Measurements from ENCODE around the gene MKS1.

The MKS1 gene

DNA sequence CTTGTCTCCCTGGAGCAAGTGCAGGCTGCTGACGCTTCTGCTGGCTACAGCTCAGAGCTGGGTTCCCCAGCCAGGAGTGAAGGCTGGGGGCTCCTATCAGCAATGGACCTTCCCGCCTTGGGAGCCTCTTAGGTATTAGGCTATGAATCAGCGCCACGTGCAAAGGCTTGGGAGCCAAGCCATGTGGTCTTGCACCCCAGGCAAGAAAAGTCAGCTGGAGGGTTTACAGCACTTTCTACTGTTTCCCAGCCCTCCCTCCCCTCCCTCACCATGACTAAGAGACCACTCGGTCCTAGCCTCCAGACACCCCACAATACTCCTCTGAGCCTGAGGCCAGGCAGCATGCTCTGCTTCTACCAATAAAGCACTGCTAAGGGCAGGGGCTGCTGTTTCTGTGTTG is 14.3 kb downstream of the MKS1 start:
- DNase-seq (ENCODE audit: low read depth in 1 of 2, low spot score in 1 of 2) = no peak

- DNase-seq (ENCODE audit: low read depth in 1 of 2, low spot score in 1 of 2) = no peak
These were observed 16.2 kb downstream of the MKS1 start for GRCh38 chr17:58202859-58203258.

GRCh38 chr17:58200024-58200633 is 18.9 kb downstream of the MKS1 start:
- peak; percentile 23 to 32 for DNase-seq (ENCODE audit: low read depth in 1 of 2, low spot score in 1 of 2)

DNA sequence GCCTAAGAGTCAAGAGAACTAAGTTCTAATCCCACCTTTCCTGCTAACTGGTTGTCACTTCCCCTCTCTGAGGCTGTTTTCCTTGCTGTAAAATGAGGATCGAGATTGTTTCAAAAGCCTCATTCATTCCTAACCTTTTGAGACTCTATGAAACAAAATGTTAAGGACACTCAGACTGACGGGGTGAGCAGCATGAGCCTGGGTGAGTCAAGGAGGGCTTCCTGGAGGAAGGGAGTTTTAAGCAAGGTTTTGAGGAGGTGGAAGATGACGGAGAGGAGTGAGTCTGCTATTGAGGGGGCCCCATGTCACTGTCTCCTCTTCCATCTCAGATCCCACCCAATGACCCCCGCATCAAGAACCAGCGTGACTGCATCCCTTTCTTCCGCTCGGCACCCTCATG is 22.4 kb downstream of the MKS1 start:
- no peak for DNase-seq (ENCODE audit: low read depth in 1 of 2, low spot score in 1 of 2)

- DNase-seq (ENCODE audit: low read depth in 1 of 2, low spot score in 1 of 2) = no peak
These were observed 23.4 kb downstream of the MKS1 start for GRCh38 chr17:58195518-58196123.

- DNase-seq (ENCODE audit: low read depth in 1 of 2, low spot score in 1 of 2) = no peak
These were observed 25.3 kb downstream of the MKS1 start for GRCh38 chr17:58193641-58194255.

DNA sequence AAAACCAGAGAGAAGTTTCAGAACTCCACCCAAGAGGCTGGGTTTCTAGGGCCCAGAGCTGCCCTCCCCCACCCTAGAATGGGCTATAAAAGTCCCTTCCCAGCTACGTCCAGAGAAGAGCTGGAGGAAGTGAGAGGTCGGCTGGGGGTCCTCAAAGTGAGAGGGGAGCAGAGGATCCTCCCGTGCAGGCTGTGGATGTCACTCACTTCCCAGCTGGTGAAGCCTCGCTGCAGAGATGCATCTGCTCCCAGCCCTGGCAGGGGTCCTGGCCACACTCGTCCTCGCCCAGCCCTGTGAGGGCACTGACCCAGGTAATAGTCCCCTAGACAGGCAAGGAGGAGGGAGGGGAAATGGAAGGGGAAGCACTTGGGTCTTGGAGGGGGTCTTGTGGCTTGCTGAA is 26.4 kb downstream of the MKS1 start, which contains the start of gene EPX:
Gene EPX, plus strand, starts transcription at position 115 of the 400 bp plus-strand sequence. Its CDS starts 121 bp downstream, at position 236.
- no peak for DNase-seq (ENCODE audit: low read depth in 1 of 2, low spot score in 1 of 2)

GRCh38 chr17:58191241-58191896 is 27.7 kb downstream of the MKS1 start:
- DNase-seq (ENCODE audit: low read depth in 1 of 2, low spot score in 1 of 2) = no peak

GRCh38 chr17:58189436-58190146 is 29.5 kb downstream of the MKS1 start:
- DNase-seq (ENCODE audit: low read depth in 1 of 2, low spot score in 1 of 2) = no peak

DNA sequence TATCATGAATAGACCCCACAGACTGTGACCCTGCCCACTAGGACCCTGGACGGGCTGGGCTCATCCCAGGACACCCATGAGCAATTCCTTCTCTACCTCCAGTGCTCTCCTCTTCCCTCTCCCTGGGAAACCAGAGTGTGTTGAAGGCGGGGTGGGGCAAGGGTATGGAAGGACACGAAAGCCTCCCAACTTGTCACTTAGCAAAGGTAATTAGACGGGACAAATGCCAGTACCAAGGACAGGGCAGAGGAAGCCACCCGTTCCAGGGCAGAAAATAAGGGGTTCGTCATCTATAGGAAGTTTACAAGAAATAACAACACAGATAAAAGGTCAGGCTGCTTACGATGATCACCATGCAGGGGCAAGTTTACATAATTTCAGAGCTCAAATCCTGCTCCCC is 31.4 kb downstream of the MKS1 start:
- no peak for DNase-seq (ENCODE audit: low read depth in 1 of 2, low spot score in 1 of 2)

GRCh38 chr17:58187063-58187462 is 32.0 kb downstream of the MKS1 start:
- no peak for DNase-seq (ENCODE audit: low read depth in 1 of 2, low spot score in 1 of 2)

DNA sequence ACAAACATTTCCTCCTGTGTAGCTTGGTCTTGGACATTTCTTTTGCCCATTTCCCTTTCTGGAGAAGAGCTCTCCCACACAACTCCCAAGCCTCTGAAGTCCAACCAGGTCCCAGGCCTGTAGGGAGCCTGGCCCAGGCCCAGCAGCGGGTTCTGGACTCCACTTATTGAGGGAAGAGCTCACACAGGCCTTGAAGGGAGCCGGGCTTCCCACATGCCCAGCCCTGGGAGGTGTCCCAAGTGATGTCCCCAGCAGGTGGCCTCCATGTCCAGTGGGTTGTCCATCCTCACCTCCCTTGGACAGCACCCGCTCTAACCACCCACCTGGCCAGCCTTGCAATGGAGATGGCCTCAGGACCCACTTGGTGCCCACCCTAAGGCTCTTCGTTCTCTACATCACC is 32.5 kb downstream of the MKS1 start:
- no peak for DNase-seq (ENCODE audit: low read depth in 1 of 2, low spot score in 1 of 2)

DNA sequence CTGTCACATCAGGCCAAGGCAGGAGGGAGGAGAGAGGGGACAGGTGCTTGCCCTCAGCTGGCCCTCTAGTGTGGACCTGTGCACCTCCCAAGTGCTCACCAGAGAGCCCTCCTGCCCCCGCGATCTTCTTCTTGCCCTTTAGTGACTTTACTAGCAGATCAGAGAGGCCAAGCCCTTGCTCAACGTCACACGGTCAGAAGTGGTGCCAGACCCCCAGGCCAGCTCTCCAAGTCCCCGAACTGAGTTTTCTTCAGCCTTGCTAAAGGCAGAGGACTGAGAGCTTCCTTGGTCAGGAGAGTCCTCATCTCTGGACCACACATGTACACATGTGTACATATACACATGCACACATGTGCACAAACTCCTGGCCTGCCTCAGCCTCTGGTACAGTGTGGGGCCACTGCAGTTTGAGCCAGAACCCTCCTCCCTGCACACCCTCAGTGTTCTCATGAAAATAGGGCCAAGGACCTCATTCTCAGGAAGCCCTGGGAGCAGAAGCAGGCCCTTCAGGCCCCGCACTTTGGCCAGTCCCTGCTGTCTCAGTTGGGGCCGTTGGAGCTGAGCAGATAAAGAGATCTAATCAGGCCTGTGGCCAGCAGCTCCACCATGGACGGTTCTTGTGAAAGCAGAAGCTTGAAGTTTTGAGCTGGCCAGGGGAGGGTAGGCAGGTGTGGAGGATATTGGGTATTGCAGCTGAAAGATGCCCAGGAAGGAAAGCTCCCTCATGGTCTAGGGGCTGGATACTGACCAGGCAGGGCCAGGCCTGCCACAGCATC is 33.9 kb downstream of the MKS1 start:
- DNase-seq (ENCODE audit: low read depth in 1 of 2, low spot score in 1 of 2) = no peak

DNA sequence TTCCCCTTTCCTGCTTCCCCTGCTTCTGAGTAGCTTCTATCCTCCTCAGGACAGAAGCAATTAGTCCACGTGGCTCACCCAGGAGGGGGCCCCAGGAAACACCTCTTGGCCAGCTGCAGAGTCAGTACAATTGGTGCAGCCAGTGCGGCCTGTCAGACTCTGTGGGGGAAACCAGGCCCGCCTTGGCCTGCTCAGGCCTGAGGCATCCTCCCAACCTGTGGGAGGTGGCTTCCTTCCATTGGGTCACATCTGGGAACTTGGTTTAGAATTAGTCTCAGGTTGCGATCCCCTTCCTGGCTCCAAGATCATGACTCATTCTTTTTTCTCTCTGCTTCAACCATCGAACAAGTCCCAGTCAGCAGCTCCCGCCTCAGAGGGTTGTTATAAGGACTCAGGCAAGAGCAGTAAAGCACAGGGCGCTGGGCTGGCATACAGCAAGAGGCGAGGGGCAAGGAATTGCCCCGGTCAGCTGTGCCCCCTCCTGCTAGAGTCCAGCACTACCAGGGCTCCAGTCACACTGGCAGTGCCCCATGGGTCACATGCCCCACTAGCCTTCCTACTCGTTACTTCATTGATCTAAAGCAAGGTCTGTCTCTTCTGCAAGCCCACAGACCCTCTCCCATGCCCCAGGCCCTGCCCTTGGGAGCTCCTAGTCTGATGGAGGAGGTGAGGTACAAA is 34.6 kb downstream of the MKS1 start:
- no peak for DNase-seq (ENCODE audit: low read depth in 1 of 2, low spot score in 1 of 2)

GRCh38 chr17:58183514-58183913 is 35.5 kb downstream of the MKS1 start:
- DNase-seq (ENCODE audit: low read depth in 1 of 2, low spot score in 1 of 2) = no peak

GRCh38 chr17:58181796-58182195 is 37.3 kb downstream of the MKS1 start:
- no peak for DNase-seq (ENCODE audit: low read depth in 1 of 2, low spot score in 1 of 2)

DNA sequence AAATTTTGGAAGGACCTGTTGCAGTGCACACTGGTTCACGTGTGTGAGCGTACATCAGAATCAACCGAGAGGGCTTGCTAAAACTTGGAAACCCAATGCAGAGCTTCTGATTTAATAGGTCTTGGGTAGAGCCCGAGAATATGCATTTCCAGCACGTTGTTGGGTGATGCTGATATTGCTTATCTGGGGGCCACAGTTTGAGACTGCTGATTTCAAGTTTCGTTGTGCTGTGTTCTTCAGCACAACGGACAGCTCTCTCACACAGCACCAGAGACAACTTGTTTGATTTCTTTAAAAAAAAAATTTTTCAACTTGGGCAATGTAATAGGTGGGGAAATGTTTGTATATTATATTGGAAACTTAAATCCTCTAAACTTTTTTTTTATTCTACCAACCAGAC is 42.9 kb downstream of the MKS1 start:
- no peak for DNase-seq (ENCODE audit: low read depth in 1 of 2, low spot score in 1 of 2)

GRCh38 chr17:58174871-58175270 is 44.2 kb downstream of the MKS1 start:
- no peak for DNase-seq (ENCODE audit: low read depth in 1 of 2, low spot score in 1 of 2)

GRCh38 chr17:58172369-58173071 is 46.5 kb downstream of the MKS1 start:
- no peak for DNase-seq (ENCODE audit: low read depth in 1 of 2, low spot score in 1 of 2)

DNA sequence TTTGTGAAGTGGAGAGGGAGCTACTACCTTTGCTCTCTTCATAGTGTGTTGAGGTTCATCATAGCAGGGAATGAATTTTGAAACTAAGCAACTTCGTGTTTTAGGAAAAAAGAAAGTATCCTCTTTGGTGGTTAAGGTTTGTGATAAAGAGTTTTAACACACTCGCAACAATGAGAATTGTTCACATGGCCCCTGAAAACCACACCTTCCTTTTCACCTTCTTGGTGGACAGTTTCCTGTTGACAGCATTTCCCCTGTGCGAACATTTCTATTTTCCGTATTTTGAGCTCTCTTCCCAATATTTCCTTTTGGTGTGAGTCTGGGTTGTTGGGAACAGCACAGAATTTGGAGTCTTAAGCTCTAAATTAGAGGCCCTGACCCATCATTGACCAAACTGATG is 48.4 kb downstream of the MKS1 start:
- DNase-seq (ENCODE audit: low read depth in 1 of 2, low spot score in 1 of 2) = no peak

Measured in activated T-helper 1 cell treated with anti-CD3 and anti-CD28 coated beads, Interleukin-2, amount 50 U/mL, for 16 hours (primary cell).